WI38 (cell line): Measurements from ENCODE around the gene KCNQ2.

Source experiments
- H3K4me3 ChIP-seq: 2 replicates; pipeline ENCODE4 v1.5.1; 2011; ENCODE audit warnings: low read depth, mild to moderate bottlenecking, control low read depth, low read length
- CTCF ChIP-seq: IDR thresholded peaks from 2 replicates; pipeline ENCODE4 v1.5.1; 2012; ENCODE audit warnings: low read depth, mild to moderate bottlenecking, control low read depth, low read length

The KCNQ2 gene

GRCh38 chr20:63377256-63377941 is 95.1 kb downstream of the KCNQ2 start:
- H3K4me3 ChIP-seq: no peak overlapping the region
- no peak for TF ChIP-seq CTCF

DNA sequence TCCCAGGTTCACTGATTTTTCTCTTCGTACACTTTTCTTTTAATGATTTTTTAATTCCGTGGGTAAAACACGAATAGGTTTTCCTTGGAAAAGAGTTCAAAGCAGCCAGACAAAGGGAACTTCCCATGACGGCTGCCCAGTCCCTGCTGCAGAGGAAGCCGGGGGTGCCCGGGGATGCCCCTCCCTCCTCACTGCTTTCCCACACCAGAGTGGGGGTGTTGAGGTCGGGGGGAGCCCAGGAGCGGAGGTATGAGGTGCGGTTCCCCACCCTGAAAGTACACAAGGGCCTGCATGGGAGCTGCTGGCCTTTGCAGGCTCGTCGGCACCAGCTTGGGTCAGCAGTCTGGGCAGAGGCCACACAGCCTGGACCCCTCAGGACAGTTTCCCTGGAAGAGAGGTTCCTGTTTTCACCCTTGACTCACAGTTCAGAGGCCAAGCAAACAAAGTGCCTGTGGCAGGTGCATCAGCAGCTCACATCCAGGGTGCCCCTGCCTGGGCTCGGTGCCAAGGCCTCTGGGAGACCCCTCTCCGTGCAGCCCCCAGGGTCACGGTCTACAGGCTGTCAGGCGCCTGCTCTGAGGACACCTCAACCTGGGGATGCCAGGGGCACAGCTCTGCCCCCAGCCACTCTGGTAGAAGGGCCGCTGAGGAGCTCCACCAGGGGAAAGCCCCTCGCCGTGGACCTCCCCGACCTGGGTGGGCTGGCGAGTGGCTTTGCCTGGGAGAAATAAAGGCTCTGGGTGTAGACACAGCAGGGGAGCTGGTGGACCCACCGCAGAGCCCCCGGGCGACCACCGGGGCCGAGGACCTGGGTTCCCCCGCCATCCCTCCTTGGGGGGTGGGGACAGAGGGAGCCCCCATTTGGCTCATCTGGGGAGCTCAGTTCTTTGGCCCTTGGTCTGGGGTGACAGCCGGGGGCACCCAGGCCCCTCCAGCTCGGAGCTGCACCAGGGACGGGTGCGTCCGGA is 95.9 kb downstream of the KCNQ2 start:
- TF ChIP-seq CTCF: no peak
- no peak overlapping the region for H3K4me3 ChIP-seq

DNA sequence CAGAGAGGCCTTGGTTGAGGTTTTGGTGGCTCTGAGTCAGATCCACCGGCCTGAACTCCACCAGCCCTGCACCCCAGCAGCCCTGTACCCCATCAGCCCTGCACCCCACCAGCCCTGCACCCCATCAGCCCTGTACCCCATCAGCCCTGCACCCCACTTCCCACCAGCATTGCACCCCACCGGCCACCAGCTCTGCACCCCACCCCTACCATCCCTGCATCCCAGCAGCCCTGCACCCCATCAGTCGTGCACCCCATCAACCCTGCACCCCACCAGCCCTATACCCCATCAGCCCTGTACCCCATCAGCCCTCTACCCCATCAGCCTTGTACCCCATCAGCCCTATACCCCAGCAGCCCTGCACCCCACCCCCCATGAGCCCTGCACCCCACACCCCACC is 97.0 kb downstream of the KCNQ2 start:
- TF ChIP-seq CTCF: no peak
- no peak overlapping the region for H3K4me3 ChIP-seq

GRCh38 chr20:63374504-63374903 is 98.0 kb downstream of the KCNQ2 start:
- TF ChIP-seq CTCF: no peak
- H3K4me3 ChIP-seq: no peak overlapping the region

GRCh38 chr20:63373996-63374395 is 98.5 kb downstream of the KCNQ2 start:
- TF ChIP-seq CTCF: no peak

GRCh38 chr20:63372971-63373885 is 99.2 kb downstream of the KCNQ2 start:
- H3K4me3 ChIP-seq: no peak overlapping the region
- TF ChIP-seq CTCF: no peak

More at GRCh38 chr20:63373996-63374395, 98.5 kb downstream of the KCNQ2 start:
- no peak overlapping the region for H3K4me3 ChIP-seq
